HG03159 (cell line): Measurements from ENCODE around the gene USP9Y.

ENCODE experiments used
- ATAC-seq: cut with Tn5 transposase; IDR thresholded peaks from one replicate; pipeline ENCODE4 v1.9.1; 2021; ENCODE audit warnings: mild to moderate bottlenecking, moderate library complexity; ENCODE audit not compliant: unreplicated experiment

USP9Y gene

GRCh38 chrY:12752856-12753255 lies 51.8 kb downstream of the USP9Y start:
- no peak for ATAC-seq

- ATAC-seq, result no peak
Observed at GRCh38 chrY:12756021-12756420, 55.0 kb downstream of the USP9Y start.

- no peak for ATAC-seq
Observed at GRCh38 chrY:12765976-12766375, 64.9 kb downstream of the USP9Y start.

GRCh38 chrY:12784521-12784920 lies 83.5 kb downstream of the USP9Y start:
- ATAC-seq, result no peak

- ATAC-seq, result no peak
Observed at GRCh38 chrY:12793999-12794398, 93.0 kb downstream of the USP9Y start.

GRCh38 chrY:12808046-12808445 lies 107.0 kb downstream of the USP9Y start:
- no peak for ATAC-seq

- ATAC-seq, result no peak
Observed at GRCh38 chrY:12809034-12809433, 108.0 kb downstream of the USP9Y start.

- ATAC-seq, result no peak
Observed at GRCh38 chrY:12823408-12823807, 122.4 kb downstream of the USP9Y start.

GRCh38 chrY:12826791-12827190 lies 125.8 kb downstream of the USP9Y start:
- ATAC-seq, result no peak

GRCh38 chrY:12833284-12833683 lies 132.3 kb downstream of the USP9Y start:
- no peak for ATAC-seq

- ATAC-seq, result no peak
Observed at GRCh38 chrY:12837550-12837949, 136.5 kb downstream of the USP9Y start.

- no peak for ATAC-seq
Observed at GRCh38 chrY:12841368-12841767, 140.3 kb downstream of the USP9Y start.

GRCh38 chrY:12846793-12847192 lies 145.8 kb downstream of the USP9Y start:
- ATAC-seq, result no peak

GRCh38 chrY:12855791-12856275 lies 154.8 kb downstream of the USP9Y start:
- no peak for ATAC-seq

- no peak for ATAC-seq
Observed at GRCh38 chrY:12867960-12868359, 166.9 kb downstream of the USP9Y start.

- no peak for ATAC-seq
Observed at GRCh38 chrY:12896973-12897372, 195.9 kb downstream of the USP9Y start.

- ATAC-seq, result no peak
Observed at GRCh38 chrY:12898604-12899003, 197.6 kb downstream of the USP9Y start.

- ATAC-seq, result no peak
Observed at GRCh38 chrY:12904618-12905516, 203.8 kb downstream of the USP9Y start, which contains the start of gene DDX3Y. Gene DDX3Y, plus strand, starts transcription at chrY:12904868. Its CDS starts 69 bp downstream, at chrY:12904937.

- ATAC-seq, result no peak
Observed at GRCh38 chrY:12905517-12905872, 204.5 kb downstream of the USP9Y start.

- ATAC-seq, result no peak
Observed at GRCh38 chrY:12905895-12906294, 204.9 kb downstream of the USP9Y start.
